Measurements from ENCODE around the gene MEP1B. TPM values are rescaled to one million over a fixed set of nuclear protein-coding genes. Genes with fewer than 3 reads are reported as not detected.
"Not testable (repeated sequence)": the region's sequence is repeated elsewhere in the genome, so short reads cannot be mapped to it uniquely, and the experiment has no call there.

The MEP1B gene
- total RNA-seq, 4 donors from 2014 or later, result not detected

GRCh38 chr18:32174719-32175118 lies 15.1 kb upstream of the MEP1B start:
- Histone ChIP-seq H3K27me3 (no peaks in the 10 kb centered on the region), H3K36me3 (no peaks in the 10 kb centered on the region), H3K27ac (no peak overlapping the region), H3K4me3 (no peak overlapping the region), H3K9me3 (no peaks in the 10 kb centered on the region), H3K4me1 (no peaks in the 10 kb centered on the region)
- TF ChIP-seq EP300 (IDR thresholded peaks at IDR 0.05), result no peak
- TF ChIP-seq CTCF (IDR thresholded peaks at IDR 0.05), result no peak
- no peak for TF ChIP-seq POLR2A (IDR thresholded peaks at IDR 0.05)
- TF ChIP-seq POLR2AphosphoS5 (IDR thresholded peaks at IDR 0.05), result no peak
- DNase-seq (ENCODE audit: low spot score in 2 of 2), result no peak
- 81% methylated on average over 7 of the region's 7 CpGs for WGBS

GRCh38 chr18:32175265-32175664 lies 14.6 kb upstream of the MEP1B start:
- no peak for DNase-seq (ENCODE audit: low spot score in 2 of 2)
- WGBS, result 76% methylated on average over 1 of the region's 1 CpG
- no peak overlapping the region for H3K4me3 ChIP-seq

GRCh38 chr18:32176745-32177144 lies 13.1 kb upstream of the MEP1B start:
- H3K9me3 ChIP-seq; DNase-seq (ENCODE audit: low spot score in 2 of 2); H3K4me3 ChIP-seq; H3K27ac ChIP-seq; H3K4me1 ChIP-seq; H3K36me3 ChIP-seq; H3K27me3 ChIP-seq: not testable (repeated sequence)
- 100% methylated on average over 1 of the region's 1 CpG for WGBS

More at GRCh38 chr18:32175265-32175664, 14.6 kb upstream of the MEP1B start:
- no peak for TF ChIP-seq EP300 (IDR thresholded peaks at IDR 0.05)
- TF ChIP-seq CTCF (IDR thresholded peaks at IDR 0.05), result no peak
- TF ChIP-seq POLR2AphosphoS5 (IDR thresholded peaks at IDR 0.05), result no peak
- no peak for TF ChIP-seq POLR2A (IDR thresholded peaks at IDR 0.05)
- Histone ChIP-seq H3K27me3 (no peaks in the 10 kb centered on the region), H3K27ac (no peak overlapping the region), H3K36me3 (no peaks in the 10 kb centered on the region), H3K9me3 (no peaks in the 10 kb centered on the region), H3K4me1 (no peaks in the 10 kb centered on the region)

- Histone ChIP-seq H3K36me3 (no peaks in the 10 kb centered on the region), H3K9me3 (no peaks in the 10 kb centered on the region), H3K4me3 (no peak overlapping the region), H3K27ac (no peak overlapping the region), H3K27me3 (no peaks in the 10 kb centered on the region), H3K4me1 (no peaks in the 10 kb centered on the region)
- TF ChIP-seq CTCF (IDR thresholded peaks at IDR 0.05) (no peak), POLR2AphosphoS5 (IDR thresholded peaks at IDR 0.05) (no peak), EP300 (IDR thresholded peaks at IDR 0.05) (no peak), POLR2A (IDR thresholded peaks at IDR 0.05) (no peak)
- 82% methylated on average over 3 of the region's 3 CpGs for WGBS
- DNase-seq (ENCODE audit: low spot score in 2 of 2), result no peak
Observed at GRCh38 chr18:32177530-32177929, 12.3 kb upstream of the MEP1B start.

- no peaks in the 10 kb centered on the region for H3K36me3 ChIP-seq
- no peak overlapping the region for H3K4me3 ChIP-seq
- H3K27ac ChIP-seq, result no peak overlapping the region
- TF ChIP-seq POLR2A (IDR thresholded peaks at IDR 0.05) (no peak), POLR2AphosphoS5 (IDR thresholded peaks at IDR 0.05) (no peak), CTCF (IDR thresholded peaks at IDR 0.05) (no peak), EP300 (IDR thresholded peaks at IDR 0.05) (no peak)
- no peaks in the 10 kb centered on the region for H3K9me3 ChIP-seq
- no peaks in the 10 kb centered on the region for H3K27me3 ChIP-seq
- no peak for DNase-seq (ENCODE audit: low spot score in 2 of 2)
- no peaks in the 10 kb centered on the region for H3K4me1 ChIP-seq
Observed at GRCh38 chr18:32183503-32183902, 6.3 kb upstream of the MEP1B start.

GRCh38 chr18:32190209-32190608 lies 370 bp downstream of the MEP1B start:
- Histone ChIP-seq H3K36me3 (no peaks in the 10 kb centered on the region), H3K27me3 (no peaks in the 10 kb centered on the region), H3K4me1 (no peaks in the 10 kb centered on the region), H3K27ac (no peak overlapping the region), H3K9me3 (no peaks in the 10 kb centered on the region), H3K4me3 (no peak overlapping the region)
- no peak for DNase-seq (ENCODE audit: low spot score in 2 of 2)
- no peak for TF ChIP-seq POLR2A (IDR thresholded peaks at IDR 0.05)
- TF ChIP-seq CTCF (IDR thresholded peaks at IDR 0.05), result no peak
- TF ChIP-seq POLR2AphosphoS5 (IDR thresholded peaks at IDR 0.05), result no peak
- TF ChIP-seq EP300 (IDR thresholded peaks at IDR 0.05), result no peak
- WGBS, result 51% methylated on average over 2 of the region's 2 CpGs
